Upper lobe of left lung (tissue), 4 donors: ENCODE measurements around the gene KMT2C.

ENCODE experiments used
- POLR2A ChIP-seq, 4 donors: fragments of 450-650 bp; IDR thresholded peaks; one replicate each; pipeline ENCODE4 v1.5.1; 2016 to 2017; ENCODE audit warnings: antibody characterized with exemption in 4 of 4, mild to moderate bottlenecking in 2 of 4
- POLR2AphosphoS5 ChIP-seq, 2 donors: sonication (generic); formaldehyde crosslinking; IDR thresholded peaks; one replicate each; pipeline ENCODE4 v1.5.1; 2017; ENCODE audit warnings: antibody characterized with exemption in 2 of 2

DNA sequence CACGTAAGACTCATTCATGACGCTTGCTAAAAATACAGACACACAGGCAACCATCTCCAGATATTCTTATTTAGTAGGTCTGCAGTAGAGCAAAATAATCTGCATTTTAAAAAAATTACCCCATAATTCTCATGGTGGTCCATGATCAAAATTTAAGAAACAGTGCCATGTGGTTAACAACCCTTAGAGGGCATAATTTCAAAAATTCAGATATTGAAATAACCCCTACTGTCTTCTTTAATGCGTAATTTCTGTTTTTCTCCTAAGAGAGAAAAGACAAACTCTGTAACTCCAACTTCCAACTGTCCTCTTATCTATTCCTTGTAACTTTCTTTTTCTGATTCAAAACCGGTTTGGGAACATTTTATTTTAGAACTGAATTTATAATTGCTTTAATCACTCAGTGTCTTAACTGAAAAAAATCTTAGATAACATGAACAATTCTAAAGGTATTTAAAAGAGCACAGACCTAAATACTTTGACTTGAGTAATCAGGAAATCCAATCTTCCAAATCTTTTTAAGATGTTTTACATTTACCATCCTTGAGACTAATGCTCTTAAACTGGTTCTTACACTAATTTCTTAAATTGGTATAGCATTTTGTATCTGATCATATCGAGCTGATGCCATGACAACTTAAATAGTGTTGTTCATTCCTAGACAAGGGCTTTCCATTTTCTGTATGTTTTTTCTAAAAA is 262.3 kb downstream of the KMT2C start:
- TF ChIP-seq POLR2A (IDR thresholded peaks at IDR 0.05), result no peak
- no peak for TF ChIP-seq POLR2AphosphoS5 (IDR thresholded peaks at IDR 0.05)
